GM21619 (cell line): ENCODE data around the gene MS4A6E.
"Not testable (repeated sequence)": the region's sequence is repeated elsewhere in the genome, so short reads cannot be mapped to it uniquely, and the experiment has no call there.

ENCODE experiments used
- ATAC-seq: cut with Tn5 transposase; IDR thresholded peaks from one replicate; pipeline ENCODE4 v1.9.1; 2021; ENCODE audit not compliant: unreplicated experiment

MS4A6E gene, protein sequence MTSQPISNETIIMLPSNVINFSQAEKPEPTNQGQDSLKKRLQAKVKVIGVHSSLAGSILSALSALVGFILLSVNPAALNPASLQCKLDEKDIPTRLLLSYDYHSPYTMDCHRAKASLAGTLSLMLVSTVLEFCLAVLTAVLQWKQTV

DNA sequence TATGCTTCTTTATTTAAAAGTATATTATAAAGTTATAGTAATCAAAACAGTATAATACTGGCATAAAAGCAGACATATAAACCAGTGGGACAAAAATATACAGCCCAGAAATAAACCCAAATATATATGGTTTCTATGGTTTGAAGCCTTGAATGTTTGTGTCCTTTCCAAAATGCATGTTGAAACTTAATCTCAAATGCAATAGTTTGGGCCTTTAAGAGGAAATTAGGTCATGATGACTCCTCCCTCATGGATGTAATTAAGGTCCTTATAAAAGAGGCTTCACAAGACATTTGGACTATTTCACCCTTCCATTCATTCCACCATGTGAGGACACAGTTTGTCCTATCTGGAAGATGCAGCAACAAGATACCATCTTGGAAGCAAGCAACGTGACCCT, at the start of gene MS4A6E:
Gene MS4A6E (plus strand): TSS at position 301 of the 400 bp plus-strand sequence. CDS start 7,641 bp downstream, outside the sequence.
- ATAC-seq = no peak

DNA sequence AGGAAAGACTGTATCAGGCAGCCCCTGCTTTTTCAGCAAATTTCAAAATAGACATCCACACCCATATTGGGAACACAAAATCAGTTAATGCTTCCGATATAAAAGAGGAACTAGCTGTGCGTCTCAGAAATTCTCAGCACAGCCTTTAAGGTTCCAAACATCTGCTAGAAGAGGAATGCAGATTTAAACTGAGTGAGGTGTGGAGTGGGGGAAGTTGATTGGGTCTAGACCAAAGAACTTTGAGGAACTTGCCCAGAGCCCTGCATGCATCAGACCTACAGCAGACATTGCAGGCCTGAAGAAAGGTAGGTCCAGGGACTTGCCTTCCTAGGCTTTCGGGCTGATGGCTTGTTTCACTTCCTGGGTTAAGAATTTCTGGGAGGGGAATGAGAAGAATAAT, 46.6 kb upstream of the MS4A6E start, which contains the start of gene MS4A4A:
Gene MS4A4A (plus strand): TSS at position 255 of the 400 bp plus-strand sequence. CDS start 10 bp downstream, at position 265.
- no peak for ATAC-seq

DNA sequence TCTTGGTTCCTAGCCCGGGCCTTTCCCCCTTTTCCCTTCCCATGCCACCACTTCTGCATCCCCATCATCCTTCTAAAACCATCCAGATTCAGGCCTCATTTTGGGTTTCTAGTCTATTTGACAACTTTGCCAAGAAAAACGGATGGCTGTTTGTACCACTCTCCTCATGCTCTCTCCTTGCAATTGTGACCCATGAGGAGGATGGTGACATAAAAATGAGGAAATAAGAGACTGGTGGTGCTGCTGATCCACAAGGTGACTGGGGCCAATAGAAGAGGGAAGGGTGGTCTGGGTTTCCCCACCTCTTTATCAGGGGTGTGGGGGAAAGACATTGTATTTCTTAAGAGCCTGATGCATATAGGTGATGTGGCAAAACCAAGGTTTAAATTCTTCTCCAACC, 45.6 kb upstream of the MS4A6E start:
- ATAC-seq = no peak

DNA sequence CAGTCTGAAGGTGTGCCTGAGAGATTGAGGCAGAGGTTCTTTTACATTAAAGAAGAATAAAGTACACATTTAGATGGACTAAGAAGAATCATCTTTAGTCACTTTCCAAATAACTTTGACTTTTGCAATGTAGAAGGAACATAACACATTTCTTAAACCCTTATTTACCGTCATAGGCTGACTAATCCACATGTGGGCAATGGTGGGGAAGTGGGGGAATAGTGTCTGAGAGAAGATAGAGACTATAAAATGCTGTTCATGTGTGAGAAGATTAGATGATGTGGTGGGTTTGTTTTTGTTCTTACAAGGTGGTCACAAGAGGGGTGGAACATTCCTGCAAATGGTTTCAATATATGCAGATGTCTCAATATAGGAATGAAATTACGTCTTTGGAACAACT, 44.8 kb upstream of the MS4A6E start:
- no peak for ATAC-seq

DNA sequence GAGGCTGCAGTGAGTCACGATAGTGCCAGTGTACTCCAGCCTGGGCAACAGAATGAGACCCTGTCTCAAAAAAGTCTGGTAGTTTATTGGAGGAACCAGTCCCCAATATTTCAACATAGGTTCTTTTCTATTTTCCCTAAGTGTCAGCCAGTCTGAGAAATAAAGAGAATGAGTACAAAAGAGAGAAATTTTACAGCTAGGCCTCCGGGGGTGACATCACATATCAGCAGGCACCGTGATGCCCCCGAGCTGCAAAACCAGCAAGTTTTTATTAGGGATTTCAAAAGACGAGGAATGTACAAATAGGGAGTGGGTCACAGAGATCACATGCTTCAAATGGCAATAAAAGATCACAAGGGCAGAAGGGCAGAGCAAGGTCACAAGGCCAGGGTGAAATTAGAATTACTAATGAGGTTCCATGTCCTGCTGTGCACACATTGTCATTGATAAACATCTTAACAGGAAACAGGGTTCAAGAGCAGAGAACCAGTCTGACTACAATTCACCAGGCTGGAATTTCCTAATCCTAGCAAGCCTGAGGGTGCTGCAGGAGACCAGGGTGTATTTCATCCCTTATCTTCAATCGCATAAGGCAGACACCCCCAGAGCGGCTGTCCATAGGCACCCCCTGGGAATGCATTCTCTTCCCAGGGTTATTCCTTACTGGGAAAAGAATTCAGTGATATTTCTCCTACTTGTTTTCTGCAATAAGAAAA, 41.5 kb upstream of the MS4A6E start:
- ATAC-seq = not testable (repeated sequence)

DNA sequence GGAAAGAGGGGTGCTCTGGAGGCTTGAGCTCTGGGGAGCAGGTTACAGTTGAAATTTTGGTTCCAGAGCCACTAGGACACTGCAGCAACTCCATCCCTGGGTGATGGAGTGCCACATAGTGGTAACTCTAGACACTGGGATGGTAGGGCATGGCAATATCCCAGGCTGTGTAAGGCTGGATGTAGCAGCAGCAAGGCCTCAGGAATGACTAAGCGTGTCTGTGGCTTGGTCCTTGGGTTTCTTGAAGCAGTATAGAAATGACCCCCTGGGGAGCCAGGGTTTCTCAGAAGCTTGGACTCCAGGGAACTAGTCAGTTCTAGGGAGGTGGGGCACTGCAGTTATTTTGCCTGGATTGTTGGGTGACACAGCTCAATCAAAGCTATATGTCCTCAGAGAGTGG, 38.5 kb upstream of the MS4A6E start:
- no peak for ATAC-seq

DNA sequence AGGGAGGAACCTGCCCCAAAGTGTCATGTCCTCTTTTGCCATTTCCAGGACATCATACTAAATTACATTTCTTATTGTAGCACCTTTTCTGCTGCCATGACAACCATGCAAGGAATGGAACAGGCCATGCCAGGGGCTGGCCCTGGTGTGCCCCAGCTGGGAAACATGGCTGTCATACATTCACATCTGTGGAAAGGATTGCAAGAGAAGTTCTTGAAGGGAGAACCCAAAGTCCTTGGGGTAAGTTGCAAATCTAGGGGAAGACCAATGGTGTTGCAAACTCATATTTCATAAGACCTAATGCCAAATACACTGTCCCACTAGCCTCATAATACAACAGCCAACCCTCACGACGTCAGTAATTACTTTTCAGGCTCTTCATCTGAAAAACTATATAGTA, 34.9 kb upstream of the MS4A6E start:
- no peak for ATAC-seq

DNA sequence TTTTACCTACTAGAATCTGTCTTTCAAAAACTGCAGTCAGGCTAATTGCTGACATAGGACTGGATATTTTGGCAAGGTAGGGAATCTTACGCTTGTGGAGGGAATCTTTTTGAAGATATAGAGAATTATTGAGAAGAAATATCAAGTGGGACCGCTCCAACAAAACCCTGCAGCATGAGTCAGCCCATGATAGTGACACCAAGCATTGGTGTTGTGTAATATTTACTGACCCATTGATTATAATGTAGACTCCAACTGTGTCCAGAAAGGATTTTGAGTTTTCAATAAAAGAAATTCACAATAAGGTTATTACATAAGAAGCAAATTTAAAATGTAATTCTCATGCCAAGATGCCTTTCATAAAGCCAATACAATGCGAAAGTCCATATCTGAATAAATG, 25.9 kb upstream of the MS4A6E start:
- ATAC-seq = no peak

DNA sequence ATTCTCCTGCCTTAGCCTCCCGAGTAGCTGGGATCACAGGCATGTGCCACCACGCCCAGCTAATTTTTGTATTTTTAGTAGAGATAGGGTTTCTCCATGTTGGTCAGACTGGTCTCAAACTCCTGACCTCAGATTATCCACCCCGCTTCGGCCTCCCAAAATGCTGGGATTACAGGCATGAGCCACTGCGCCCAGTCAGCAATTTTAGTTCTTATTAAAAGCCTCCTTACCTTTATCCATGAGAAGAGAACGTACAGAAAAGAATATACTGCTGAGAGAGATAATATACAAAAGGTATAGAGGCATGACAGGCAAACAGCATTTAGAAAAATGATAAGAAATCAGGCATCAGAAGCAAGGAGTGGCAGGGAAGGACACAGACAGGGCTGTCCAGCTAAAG, 25.2 kb upstream of the MS4A6E start:
- not testable (repeated sequence) for ATAC-seq

DNA sequence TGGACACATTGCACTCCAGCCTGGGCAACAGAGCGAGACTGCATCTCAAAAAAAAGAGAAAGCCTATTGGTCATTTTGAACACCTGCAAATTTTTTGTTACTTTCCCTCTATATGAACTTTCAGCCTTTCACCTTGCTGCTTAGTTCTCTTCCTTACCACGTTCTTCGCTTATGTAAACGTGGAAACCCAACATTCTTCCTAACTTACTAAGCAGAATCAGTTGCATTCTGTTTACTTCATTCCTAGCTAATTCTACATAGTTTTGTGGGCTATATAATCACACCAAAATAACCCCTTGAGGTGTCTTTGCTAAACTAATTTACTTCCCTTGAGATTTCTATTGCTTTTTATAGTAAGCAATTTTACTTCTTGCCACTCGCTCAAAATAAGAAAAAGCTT, 23.4 kb upstream of the MS4A6E start:
- no peak for ATAC-seq

DNA sequence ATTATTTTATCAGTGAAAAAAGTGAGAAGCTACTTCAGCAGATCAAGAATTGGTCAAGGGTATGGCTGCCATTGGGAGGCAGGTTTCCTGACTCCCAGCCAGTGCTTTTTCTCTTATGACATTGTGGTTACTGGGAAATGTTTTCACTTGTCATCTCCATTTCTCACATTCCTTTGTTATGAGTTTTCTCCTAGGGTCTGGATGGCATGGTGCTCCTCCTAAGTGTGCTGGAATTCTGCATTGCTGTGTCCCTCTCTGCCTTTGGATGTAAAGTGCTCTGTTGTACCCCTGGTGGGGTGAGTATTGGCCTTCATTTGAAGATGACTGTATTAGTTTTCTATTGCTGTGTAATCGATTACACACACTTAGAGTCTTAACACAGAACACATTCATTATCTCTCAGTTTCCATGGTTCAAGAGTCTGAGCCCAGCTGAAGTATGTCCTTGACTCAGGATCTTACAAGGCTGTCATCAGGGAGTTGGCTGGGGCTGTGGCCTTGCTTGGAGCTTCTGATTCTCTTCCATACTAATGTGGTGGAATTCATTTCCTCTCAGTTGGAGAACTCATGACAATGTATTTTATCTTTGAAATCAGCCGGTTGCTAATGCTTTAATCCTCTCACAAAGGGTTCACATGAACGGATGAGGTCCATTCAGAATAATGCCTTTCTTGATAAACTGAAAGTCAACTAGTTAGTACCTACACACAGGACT, 21.0 kb upstream of the MS4A6E start:
- no peak for ATAC-seq

DNA sequence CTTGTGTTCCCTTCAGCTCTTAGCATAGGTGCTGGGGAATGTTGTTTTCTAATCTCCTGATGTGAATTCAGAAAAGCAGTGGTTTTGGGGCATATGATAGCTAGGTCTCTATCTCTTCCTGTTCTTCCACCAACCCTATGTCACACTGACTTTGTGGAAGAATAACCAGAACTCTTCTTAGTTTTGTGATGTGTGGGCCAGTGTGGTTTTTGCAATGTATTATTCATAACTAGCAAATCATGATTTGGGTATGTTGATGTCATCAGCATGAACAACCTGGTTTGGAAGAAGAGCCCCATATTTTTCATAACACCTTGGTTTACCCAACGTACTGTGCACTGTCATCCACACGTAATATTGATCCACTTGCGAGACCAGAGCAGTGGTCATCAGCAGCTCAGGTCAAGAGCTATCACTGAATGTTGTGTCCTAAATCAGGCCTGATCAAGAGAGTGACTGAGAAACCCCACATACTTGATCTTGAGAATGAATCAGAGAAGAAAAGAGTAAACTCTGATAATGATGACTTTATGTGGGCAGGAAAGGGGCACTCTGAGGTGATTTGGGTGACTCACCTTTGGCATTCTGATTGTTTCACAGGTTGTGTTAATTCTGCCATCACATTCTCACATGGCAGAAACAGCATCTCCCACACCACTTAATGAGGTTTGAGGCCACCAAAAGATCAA, 19.4 kb upstream of the MS4A6E start:
- no peak for ATAC-seq

DNA sequence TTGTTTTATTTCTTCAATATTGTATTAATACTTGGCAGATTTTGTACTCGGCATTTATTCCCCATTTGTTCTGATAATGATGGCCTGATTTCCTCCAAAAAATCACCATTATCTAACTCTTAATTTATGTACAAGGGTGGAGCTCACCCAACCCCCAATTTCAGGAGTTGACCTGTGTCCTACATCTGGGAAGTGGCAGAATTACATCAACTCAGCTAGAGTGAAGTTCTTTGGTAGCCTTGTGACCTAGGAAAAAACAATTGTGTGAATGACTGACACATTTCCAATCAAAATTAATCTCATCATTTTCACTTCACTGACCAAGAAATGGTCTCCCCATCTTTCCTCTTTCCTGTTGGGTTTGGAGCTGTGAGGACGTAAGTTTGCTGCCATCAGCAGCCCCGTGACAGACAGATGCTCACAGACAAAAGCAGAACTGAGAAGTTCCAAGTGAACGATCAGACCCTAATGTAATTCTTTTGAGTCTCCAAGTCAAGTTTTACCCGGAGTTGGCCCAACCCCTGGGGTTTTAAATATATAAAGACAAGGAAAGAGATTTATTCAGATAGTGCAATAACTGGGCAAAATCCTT, 16.6 kb upstream of the MS4A6E start:
- peak; percentile 61 for ATAC-seq

DNA sequence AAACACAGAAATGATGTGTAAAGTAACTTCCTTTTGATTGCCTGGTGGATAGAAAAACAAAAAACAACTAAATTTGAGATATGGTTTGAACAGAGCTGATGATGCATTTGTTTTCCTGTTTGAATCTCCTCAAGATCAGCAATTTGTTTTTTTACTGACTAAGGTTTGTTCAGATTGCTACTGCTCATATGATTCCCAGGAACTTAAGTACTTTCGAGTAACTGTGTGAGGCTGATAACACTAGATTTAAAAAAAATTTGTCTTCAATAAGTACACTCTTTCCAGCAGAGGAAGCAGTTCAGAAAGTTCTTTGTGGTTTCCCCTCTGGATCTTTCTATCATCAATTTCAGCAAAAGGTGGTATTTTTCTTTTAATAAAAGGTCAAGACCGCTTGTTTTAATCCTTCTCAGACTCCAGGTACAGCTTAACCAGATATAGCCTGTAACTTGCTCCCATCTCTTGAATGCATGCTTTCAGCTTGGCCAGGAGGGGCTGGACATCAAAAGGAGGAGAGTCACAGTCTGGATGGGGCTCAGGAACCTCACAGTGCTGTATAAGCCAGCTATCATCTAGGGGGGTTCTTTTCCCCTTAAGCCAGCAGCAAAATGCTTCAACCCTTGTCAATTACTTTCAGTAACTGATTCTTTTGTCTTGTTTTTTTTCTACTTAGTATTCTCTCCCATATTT, 12.3 kb upstream of the MS4A6E start:
- ATAC-seq = no peak

DNA sequence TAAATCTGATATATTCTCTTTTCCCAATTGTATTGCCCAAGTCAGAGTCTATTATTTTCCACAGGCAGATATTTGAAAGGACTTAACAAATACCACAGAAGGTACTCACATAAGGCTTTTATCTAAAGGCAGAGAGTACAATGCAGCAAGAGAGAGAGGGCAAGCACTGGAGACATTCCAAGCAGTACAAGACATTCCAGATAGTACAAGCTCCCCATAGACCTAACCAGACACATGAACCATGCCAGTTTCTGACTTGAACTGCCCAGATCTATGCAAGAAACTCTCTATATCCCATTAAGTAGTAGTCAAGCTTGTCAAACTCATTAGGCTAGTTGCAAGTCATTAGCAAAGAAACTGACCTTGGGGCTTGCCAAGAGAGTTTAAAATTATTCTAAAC, 11.2 kb upstream of the MS4A6E start:
- no peak for ATAC-seq

DNA sequence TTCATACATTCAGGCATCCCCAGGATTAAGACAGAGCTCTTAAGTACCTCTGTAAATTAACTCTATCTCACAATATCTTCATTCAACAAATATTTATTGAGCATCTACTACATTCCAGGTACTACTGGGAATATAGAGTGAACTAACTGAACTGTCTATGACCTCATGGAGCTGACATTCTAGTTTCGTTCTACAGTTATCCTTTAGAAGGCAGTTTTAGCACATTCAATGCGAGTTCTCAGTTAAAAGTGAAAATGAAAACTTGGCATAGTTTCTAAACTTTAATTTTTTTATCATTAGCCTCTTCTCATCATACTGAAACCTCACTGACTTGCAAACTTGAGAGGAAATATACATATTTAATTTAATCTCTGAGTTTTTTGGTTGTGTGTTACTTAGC, 10.7 kb upstream of the MS4A6E start:
- no peak for ATAC-seq

DNA sequence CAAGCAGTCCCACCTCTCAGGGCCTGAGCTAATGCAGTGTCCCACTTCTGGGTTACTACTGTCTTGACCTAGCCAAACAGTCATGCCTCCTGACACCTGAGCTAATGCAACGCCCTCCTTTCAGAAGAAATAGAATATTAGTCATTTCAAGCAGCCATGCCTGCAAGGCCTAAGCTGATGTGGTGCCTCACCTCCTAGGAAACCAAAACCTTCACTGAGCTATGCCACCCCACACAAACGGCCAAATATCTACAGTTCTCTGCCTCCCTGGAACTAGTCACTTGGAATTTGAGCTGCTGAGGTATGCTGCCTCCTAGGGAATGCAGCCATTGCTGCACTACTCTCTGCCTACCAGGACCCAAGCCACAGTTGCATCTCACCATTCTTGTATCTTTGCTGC, 8.3 kb upstream of the MS4A6E start:
- no peak for ATAC-seq

DNA sequence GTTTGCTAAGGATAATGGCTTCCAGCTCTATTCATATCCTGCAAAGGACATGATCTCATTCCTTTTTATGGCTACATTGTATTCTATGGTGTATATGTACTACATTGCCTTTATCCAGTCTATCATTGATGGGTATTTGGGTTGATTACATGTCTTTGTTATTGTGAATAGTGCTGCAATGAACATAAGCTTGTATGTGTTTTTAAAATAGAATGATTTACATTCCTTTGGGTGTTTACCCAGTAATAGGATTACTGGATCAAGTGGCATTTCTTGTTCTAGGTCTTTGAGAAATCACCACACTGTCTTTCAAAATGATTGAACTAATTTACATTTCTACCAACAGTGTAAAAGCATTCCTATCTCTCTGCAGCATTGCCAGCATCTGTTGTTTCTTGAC, 6.0 kb upstream of the MS4A6E start:
- ATAC-seq = no peak

DNA sequence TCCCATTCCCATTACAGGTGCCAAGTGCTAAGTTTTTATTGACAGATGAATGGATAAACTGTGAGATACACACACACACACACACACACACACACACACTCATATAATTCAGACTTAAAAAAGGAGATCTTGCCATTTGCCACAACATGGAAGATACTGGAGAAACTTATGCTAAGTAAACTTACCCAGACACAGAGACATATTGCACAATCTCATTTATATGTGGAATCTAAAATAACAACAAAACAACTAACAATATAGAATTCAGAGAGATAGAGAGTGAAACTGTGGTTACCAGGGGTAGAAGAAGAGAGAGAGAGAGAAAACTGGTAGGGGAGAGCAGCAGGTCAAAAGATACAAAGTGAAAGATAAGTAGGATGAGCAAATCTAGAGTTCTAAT, 1.4 kb downstream of the MS4A6E start:
- no peak for ATAC-seq

DNA sequence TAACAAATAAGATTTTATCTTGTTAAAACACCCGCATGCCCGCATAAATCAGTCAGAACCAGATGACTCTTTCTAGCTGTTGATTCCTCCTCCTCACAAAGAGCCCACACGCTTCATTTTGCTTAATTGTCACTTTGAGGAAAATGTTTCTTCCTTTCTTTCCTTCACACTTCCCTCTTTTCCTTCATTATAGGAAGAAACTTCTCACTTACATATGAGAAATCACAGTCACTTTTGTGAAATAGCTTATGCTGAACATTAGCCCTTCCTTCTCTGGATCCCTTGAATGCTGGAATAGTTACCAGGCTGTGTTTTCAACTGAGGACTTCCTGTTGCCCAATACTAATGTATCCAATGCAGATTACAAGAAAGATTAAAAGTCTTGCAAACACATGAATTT, 5.8 kb downstream of the MS4A6E start:
- no peak for ATAC-seq
